HCT116 (cell line): ENCODE data around the gene MIPEP. TPM values are rescaled to one million over a fixed set of nuclear protein-coding genes. Genes with fewer than 3 reads are reported as not detected.

Experiments
- ATAC-seq: fragments of 200-7000 bp; cut with Tn5 transposase; 2 replicates; pipeline ENCODE4 v1.9.1; 2020; ENCODE audit warnings: mild to moderate bottlenecking, moderate library complexity
- BruUV-seq: library from RNA; stranded (reverse); fragments of 400-500 nt; replicated peaks from 2 replicates; lab custom pipeline; 2021; lab: Mats Ljungman, UMichigan
- CTCF ChIA-PET: fragments of 300-600 bp; sonication (Branson Sonifier 250); formaldehyde crosslinking; loops from one replicate; lab custom pipeline; 2021; ENCODE audit warnings: antibody characterized with exemption; lab: Charles Lee
- POLR2A ChIA-PET: fragments of 300-600, 350-600 bp; sonication (Branson Sonifier 250); formaldehyde crosslinking; loops from one replicate; lab custom pipeline; 2021; ENCODE audit warnings: antibody characterized with exemption; lab: Charles Lee
- RAD21 ChIA-PET, 2 experiments: fragments of 300-600 bp; sonication (Branson Sonifier 250); formaldehyde crosslinking; loops; one replicate each; lab custom pipeline; 2023; ENCODE audit warnings: low total read pairs in 2 of 2; ENCODE audit not compliant: uncharacterized antibody in 2 of 2, unreplicated experiment in 2 of 2, low non-redundant PET in 1 of 2; lab: Charles Lee
- DNase-seq: peaks from one replicate; pipeline ENCODE4 v3.0.0-alpha.2; 2010; ENCODE audit warnings: low read depth, low spot score
- H2AFZ ChIP-seq: fragments of 200-600 bp; shearing (Covaris generic), sonication (generic); 2 replicates; pipeline ENCODE4 v1.6.1; 2017; ENCODE audit warnings: low read depth, mixed run types, mixed read lengths, antibody characterized with exemption, low read length; ENCODE audit not compliant: poor library complexity, severe bottlenecking
- H3K27ac ChIP-seq: 2 replicates; pipeline ENCODE4 v1.5.1; 2012; ENCODE audit warnings: low read depth, low read length
- H3K27me3 ChIP-seq: fragments of 200-600 bp; sonication (generic); 2 replicates; pipeline ENCODE4 v1.6.1; 2016; ENCODE audit warnings: mixed run types, low read length, mixed read lengths; ENCODE audit not compliant: insufficient read depth
- H3K36me3 ChIP-seq, 2 experiments: fragments of 200-500 bp in 1 of 2; fragments of 200-600 bp in 1 of 2; sonication (Bioruptor generic) in 1 of 2; sonication (generic) in 1 of 2; 2 replicates each; pipeline versions ENCODE4 v1.5.1 to v1.6.1; 2014 to 2016; ENCODE audit warnings: low read length in 2 of 2, inconsistent platforms in 1 of 2, mixed read lengths in 1 of 2, mixed run types in 1 of 2; ENCODE audit not compliant: insufficient read depth in 2 of 2, control insufficient read depth in 1 of 2
- H3K4me1 ChIP-seq, 2 experiments: fragments of 200-600 bp in 1 of 2; sonication (generic) in 1 of 2; 2 replicates each; pipeline versions ENCODE4 v1.5.1 to v1.6.1; 2012 to 2017; ENCODE audit warnings: low read length in 2 of 2, inconsistent platforms in 1 of 2, mild to moderate bottlenecking in 1 of 2, mixed read lengths in 1 of 2, mixed run types in 1 of 2, moderate library complexity in 1 of 2; ENCODE audit not compliant: insufficient read depth in 2 of 2, control insufficient read depth in 1 of 2
- H3K4me2 ChIP-seq: fragments of 200-600 bp; sonication (generic); 2 replicates; pipeline ENCODE4 v1.6.1; 2017; ENCODE audit warnings: mixed run types, low read length, mixed read lengths
- H3K4me3 ChIP-seq, 2 experiments: fragments of 200-600 bp in 1 of 2; sonication (generic) in 1 of 2; replicated peaks in 1 of 2; 2 replicates each; pipeline ENCODE4 v1.5.1; 2011 to 2016; ENCODE audit warnings: low read length in 2 of 2, control low read depth in 1 of 2, low read depth in 1 of 2, mild to moderate bottlenecking in 1 of 2, mixed read lengths in 1 of 2, mixed run types in 1 of 2
- H3K79me2 ChIP-seq: fragments of 200-600 bp; sonication (generic); 2 replicates; pipeline ENCODE4 v1.6.1; 2017; ENCODE audit warnings: mild to moderate bottlenecking, mixed run types, low read length, moderate library complexity, mixed read lengths; ENCODE audit not compliant: insufficient read depth
- H3K9ac ChIP-seq: fragments of 200-600 bp; sonication (generic); 2 replicates; pipeline ENCODE4 v1.6.1; 2016; ENCODE audit warnings: low read length, mixed read lengths
- H3K9me2 ChIP-seq: fragments of 200-600 bp; sonication (generic), shearing (Covaris generic); 2 replicates; pipeline ENCODE4 v1.6.1; 2017; ENCODE audit warnings: mixed run types, mild to moderate bottlenecking, moderate library complexity; ENCODE audit not compliant: insufficient read depth
- H3K9me3 ChIP-seq, 2 experiments: fragments of 200-500 bp in 1 of 2; fragments of 200-600 bp in 1 of 2; sonication (Bioruptor generic) in 1 of 2; sonication (generic) in 1 of 2; 2 replicates each; pipeline ENCODE4 v1.6.1; 2014 to 2017; ENCODE audit warnings: low read length in 2 of 2, mixed read lengths in 2 of 2, inconsistent platforms in 1 of 2, low read depth in 1 of 2, mild to moderate bottlenecking in 1 of 2, mixed run types in 1 of 2, moderate library complexity in 1 of 2; ENCODE audit not compliant: control insufficient read depth in 1 of 2, insufficient read depth in 1 of 2
- H4K20me1 ChIP-seq: fragments of 200-600 bp; sonication (generic), shearing (Covaris generic); 2 replicates; pipeline ENCODE4 v1.6.1; 2017; ENCODE audit warnings: mixed run types, mild to moderate bottlenecking, moderate library complexity; ENCODE audit not compliant: insufficient read depth
- CBX3 ChIP-seq: IDR thresholded peaks from 2 replicates; pipeline ENCODE4 v1.6.1; 2012; ENCODE audit warnings: low read depth
- ELF1 ChIP-seq: IDR thresholded peaks from 2 replicates; pipeline ENCODE4 v1.6.1; 2012; ENCODE audit warnings: low read depth, borderline replicate concordance
- EZH2 ChIP-seq: fragments of 200-600 bp; sonication (generic); IDR thresholded peaks from 2 replicates; pipeline ENCODE4 v1.6.1; 2017; ENCODE audit warnings: antibody characterized with exemption, mixed run types
- JUND ChIP-seq: IDR thresholded peaks from 2 replicates; pipeline ENCODE4 v1.6.1; 2012
- POLR2A ChIP-seq: IDR thresholded peaks from 2 replicates; pipeline ENCODE4 v1.7.0; 2011; ENCODE audit warnings: borderline replicate concordance; ENCODE audit not compliant: insufficient read depth, insufficient read length; ENCODE audit errors: extremely low read depth
- POLR2AphosphoS5 ChIP-seq: IDR thresholded peaks from 2 replicates; pipeline ENCODE4 v1.6.1; 2011; ENCODE audit warnings: mild to moderate bottlenecking, low read depth, low read length, moderate library complexity
- RAD21 ChIP-seq: IDR thresholded peaks from 2 replicates; pipeline ENCODE4 v1.6.1; 2012; ENCODE audit warnings: low read depth, mild to moderate bottlenecking
- SP1 ChIP-seq: IDR thresholded peaks from 2 replicates; pipeline ENCODE4 v1.6.1; 2012; ENCODE audit warnings: low read depth
- SRF ChIP-seq: IDR thresholded peaks from 2 replicates; pipeline ENCODE4 v1.6.1; 2012; ENCODE audit warnings: low read depth
- YY1 ChIP-seq: IDR thresholded peaks from 2 replicates; pipeline ENCODE4 v1.6.1; 2011; ENCODE audit warnings: low read length, low read depth, moderate library complexity, mild to moderate bottlenecking; ENCODE audit not compliant: insufficient replicate concordance; ENCODE audit errors: extremely low read depth
- ZFX ChIP-seq: fragments of 450-650 bp; IDR thresholded peaks from 2 replicates; pipeline ENCODE4 v1.6.1; 2017
- ZNF274 ChIP-seq: fragments of 200-500 bp; sonication (Bioruptor generic); IDR thresholded peaks from 2 replicates; pipeline ENCODE4 v1.6.1; 2014; ENCODE audit warnings: mild to moderate bottlenecking, low read depth, low read length, inconsistent platforms
- intact Hi-C: fragments of 100-400 bp; cut with micrococcal nuclease; formaldehyde crosslinking; loops from 2 replicates; pipeline ENCODE4 v1.10.0; 2022
- total RNA-seq: library from RNA; stranded (reverse); gene quantifications from one replicate; pipeline ENCODE4 v1.2.1, GENCODE V29; 2021; ENCODE audit not compliant: unreplicated experiment
- TF ChIP-seq, protein P1 (sequence below): IDR thresholded peaks from 2 replicates; pipeline ENCODE4 v1.6.1; 2012
- TF ChIP-seq, protein P2 (sequence below), 3 experiments: fragments of 200-600 bp in 1 of 3; sonication (generic) in 1 of 3; IDR thresholded peaks in 2 of 3; conservative IDR thresholded peaks in 1 of 3; 2 replicates each; pipeline ENCODE4 v1.5.1; 2012 to 2017; ENCODE audit warnings: low read depth in 2 of 3, low read length in 2 of 3, antibody characterized with exemption in 1 of 3, borderline replicate concordance in 1 of 3, control low read depth in 1 of 3, mild to moderate bottlenecking in 1 of 3, mixed read lengths in 1 of 3, mixed run types in 1 of 3, moderate library complexity in 1 of 3; ENCODE audit not compliant: insufficient read depth in 1 of 3

MIPEP gene
- total RNA-seq, 1 experiment from 2014 or later: 33.3 TPM

DNA sequence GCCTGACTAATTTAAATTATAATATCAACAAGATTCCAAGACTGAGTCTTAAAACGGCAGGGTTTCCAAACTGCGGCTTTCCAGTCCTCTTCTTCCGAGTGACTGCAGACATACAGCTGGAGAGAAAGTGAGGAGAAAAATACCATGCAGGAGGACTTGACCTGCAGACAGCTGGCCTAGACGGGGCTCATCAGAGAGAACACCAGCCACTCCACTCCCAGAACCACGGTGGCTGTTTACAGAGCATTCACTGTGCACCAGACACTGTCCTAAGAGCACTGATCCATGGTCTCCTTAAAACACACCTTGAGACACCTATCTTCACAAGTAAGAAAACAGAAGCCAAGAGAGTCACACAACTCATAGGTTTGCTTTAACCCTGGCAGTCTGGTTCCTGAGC lies 152.7 kb downstream of the MIPEP start:
- POLR2A ChIA-PET: no interaction called here
- no TSS peak for BruUV-seq
- Histone ChIP-seq H3K9me3 (no peaks in the 10 kb centered on the region), H3K9ac (no peak overlapping the region), H3K4me2 (no peak overlapping the region), H3K36me3 (no peaks in the 10 kb centered on the region), H4K20me1 (no peaks in the 10 kb centered on the region), H2AFZ (no peak overlapping the region), H3K4me1 (no peaks in the 10 kb centered on the region), H3K27me3 (no peaks in the 10 kb centered on the region), H3K4me3 (no peak overlapping the region), H3K79me2 (no peaks in the 10 kb centered on the region), H3K27ac (no peak overlapping the region), H3K9me2 (no peaks in the 10 kb centered on the region)
- DNase-seq: no peak
- ATAC-seq: no peak
- intact Hi-C loops: no loop called here
- RAD21 ChIA-PET: no interaction called here
- TF ChIP-seq JUND: no peak
- no peak for TF ChIP-seq POLR2A
- TF ChIP-seq ZNF274: no peak
- no peak for TF ChIP-seq POLR2AphosphoS5
- TF ChIP-seq, protein P1, sequence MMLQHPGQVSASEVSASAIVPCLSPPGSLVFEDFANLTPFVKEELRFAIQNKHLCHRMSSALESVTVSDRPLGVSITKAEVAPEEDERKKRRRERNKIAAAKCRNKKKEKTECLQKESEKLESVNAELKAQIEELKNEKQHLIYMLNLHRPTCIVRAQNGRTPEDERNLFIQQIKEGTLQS: no peak
- no peak for TF ChIP-seq CBX3
- TF ChIP-seq YY1: no peak
- TF ChIP-seq EZH2: no peak
- TF ChIP-seq SRF: no peak
- TF ChIP-seq, protein P2, sequence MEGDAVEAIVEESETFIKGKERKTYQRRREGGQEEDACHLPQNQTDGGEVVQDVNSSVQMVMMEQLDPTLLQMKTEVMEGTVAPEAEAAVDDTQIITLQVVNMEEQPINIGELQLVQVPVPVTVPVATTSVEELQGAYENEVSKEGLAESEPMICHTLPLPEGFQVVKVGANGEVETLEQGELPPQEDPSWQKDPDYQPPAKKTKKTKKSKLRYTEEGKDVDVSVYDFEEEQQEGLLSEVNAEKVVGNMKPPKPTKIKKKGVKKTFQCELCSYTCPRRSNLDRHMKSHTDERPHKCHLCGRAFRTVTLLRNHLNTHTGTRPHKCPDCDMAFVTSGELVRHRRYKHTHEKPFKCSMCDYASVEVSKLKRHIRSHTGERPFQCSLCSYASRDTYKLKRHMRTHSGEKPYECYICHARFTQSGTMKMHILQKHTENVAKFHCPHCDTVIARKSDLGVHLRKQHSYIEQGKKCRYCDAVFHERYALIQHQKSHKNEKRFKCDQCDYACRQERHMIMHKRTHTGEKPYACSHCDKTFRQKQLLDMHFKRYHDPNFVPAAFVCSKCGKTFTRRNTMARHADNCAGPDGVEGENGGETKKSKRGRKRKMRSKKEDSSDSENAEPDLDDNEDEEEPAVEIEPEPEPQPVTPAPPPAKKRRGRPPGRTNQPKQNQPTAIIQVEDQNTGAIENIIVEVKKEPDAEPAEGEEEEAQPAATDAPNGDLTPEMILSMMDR (IDR thresholded peaks at IDR 0.05 in 2 of 3, conservative IDR thresholded peaks at IDR 0.05 in 1 of 3; ENCODE audit: borderline replicate concordance in 1 of 3, insufficient read depth in 1 of 3, low read depth in 2 of 3, low read length in 2 of 3): no peak
- no peak for TF ChIP-seq RAD21
- TF ChIP-seq ZFX: no peak
- TF ChIP-seq SP1: no peak
- no peak for TF ChIP-seq ELF1
- CTCF ChIA-PET: no interaction called here
